K562 (cell line): ENCODE data around the gene VPS18. TPM values are rescaled to one million over a fixed set of nuclear protein-coding genes. Genes with fewer than 3 reads are reported as not detected.
A peak's percentile ranks its signal among the peaks of the same experiment; 100 is the strongest.

ENCODE experiments used
- ATAC-seq: fragments of 200-7000 bp; cut with Tn5 transposase; 3 replicates; pipeline ENCODE4 v1.9.1; 2020; ENCODE audit warnings: moderate library complexity
- BruUV-seq: library from RNA; stranded (reverse); fragments of 400-500 nt; replicated peaks from 2 replicates; lab custom pipeline; 2021; lab: Mats Ljungman, UMichigan
- CTCF ChIA-PET: fragments of 300-600 bp; formaldehyde crosslinking; extraction: SDS; loops from one replicate; lab custom pipeline; 2021; ENCODE audit warnings: low intra/inter-chr PET ratio; lab: Yijun Ruan, JAX
- POLR2A ChIA-PET: fragments of 300-600, 350-650 bp; sonication (Branson Sonifier 250); formaldehyde crosslinking; extraction: SDS; loops from one replicate; lab custom pipeline; 2021; ENCODE audit warnings: antibody characterized with exemption, inconsistent platforms; lab: Yijun Ruan, JAX
- DNase-seq, 4 experiments: peaks; one replicate each; pipeline versions ENCODE4 v3.0.0 to v3.0.0-alpha.2; 2011 to 2018; ENCODE audit warnings: low spot score in 3 of 4, mixed read lengths in 3 of 4; ENCODE audit errors: extremely low read depth in 1 of 4
- FAIRE-seq: peaks from 2 replicates; lab custom pipeline; 2011; peaks lifted over from hg19 to GRCh38; lab: Jason Lieb, UNC
- H2AFZ ChIP-seq: 2 replicates; pipeline ENCODE4 v1.6.0; 2011; ENCODE audit warnings: low read depth, low read length, control low read depth, inconsistent platforms
- H3K27ac ChIP-seq: fragments of 200-600 bp; 3 replicates; pipeline ENCODE4 v1.8.0; 2011; ENCODE audit warnings: low read depth, mild to moderate bottlenecking, control low read depth, inconsistent platforms, low read length, moderate library complexity, mixed read lengths; ENCODE audit errors: extremely low read depth
- H3K27me3 ChIP-seq, 2 experiments: fragments of 300-600 bp in 1 of 2; 2 replicates in 1 of 2; 3 replicates in 1 of 2; pipeline versions ENCODE4 v1.6.0 to v1.8.0; 2011; ENCODE audit warnings: inconsistent platforms in 2 of 2, low read length in 2 of 2, mild to moderate bottlenecking in 1 of 2, mixed read lengths in 1 of 2, moderate library complexity in 1 of 2; ENCODE audit not compliant: control insufficient read depth in 2 of 2, insufficient read depth in 2 of 2
- H3K36me3 ChIP-seq: fragments of 300-600 bp; 3 replicates; pipeline ENCODE4 v1.8.0; 2011; ENCODE audit warnings: mild to moderate bottlenecking, low read length, inconsistent platforms; ENCODE audit not compliant: control insufficient read depth, insufficient read depth
- H3K4me1 ChIP-seq, 2 experiments: fragments of 200-600 bp in 1 of 2; replicated peaks in 1 of 2; 2 replicates in 1 of 2; 3 replicates in 1 of 2; pipeline versions ENCODE4 v1.5.1 to v1.8.0; 2011; ENCODE audit warnings: inconsistent platforms in 2 of 2, low read length in 2 of 2, mild to moderate bottlenecking in 1 of 2, mixed read lengths in 1 of 2, moderate library complexity in 1 of 2; ENCODE audit not compliant: control insufficient read depth in 2 of 2, insufficient read depth in 2 of 2
- H3K4me2 ChIP-seq: 2 replicates; pipeline ENCODE4 v1.6.1; 2011; ENCODE audit warnings: low read length, control low read depth, inconsistent platforms, mixed read lengths; ENCODE audit not compliant: insufficient read depth
- H3K4me3 ChIP-seq: fragments of 200-600 bp; sonication (generic), shearing (Covaris generic); 2 replicates; pipeline ENCODE4 v1.5.1; 2016; ENCODE audit warnings: control low read depth, inconsistent platforms
- H3K79me2 ChIP-seq: fragments of 200-600 bp; 3 replicates; pipeline ENCODE4 v1.8.0; 2011; ENCODE audit warnings: low read length, inconsistent platforms; ENCODE audit not compliant: control insufficient read depth, insufficient read depth
- H3K9ac ChIP-seq, 2 experiments: 2 replicates each; pipeline versions ENCODE4 v1.6.0 to v1.6.1; 2011; ENCODE audit warnings: low read depth in 2 of 2, low read length in 2 of 2, control low read depth in 1 of 2, inconsistent platforms in 1 of 2, mild to moderate bottlenecking in 1 of 2, mixed read lengths in 1 of 2; ENCODE audit not compliant: insufficient read depth in 1 of 2
- H3K9me1 ChIP-seq: one replicate; pipeline ENCODE4 v1.6.0; 2011; ENCODE audit warnings: inconsistent platforms, mild to moderate bottlenecking, low read length, moderate library complexity; ENCODE audit not compliant: control insufficient read depth, insufficient read depth
- H3K9me3 ChIP-seq: replicated peaks from 2 replicates; pipeline ENCODE4 v1.5.1; 2011; ENCODE audit warnings: low read depth, low read length, inconsistent platforms; ENCODE audit not compliant: control insufficient read depth, insufficient read depth
- H4K20me1 ChIP-seq: replicated peaks from 2 replicates; pipeline ENCODE4 v1.6.1; 2011; ENCODE audit warnings: low read length, inconsistent platforms, mixed read lengths; ENCODE audit not compliant: control insufficient read depth, insufficient read depth
- CREM ChIP-seq: IDR thresholded peaks from 2 replicates; pipeline ENCODE4 v1.6.1; 2014; ENCODE audit warnings: antibody characterized with exemption, low read depth
- KLF1 ChIP-seq: fragments of 450-650 bp; IDR thresholded peaks from 2 replicates; pipeline ENCODE4 v1.6.1; 2016; ENCODE audit warnings: missing genetic modification characterization, missing compliant biosample characterization
- KLF16 ChIP-seq: IDR thresholded peaks from 2 replicates; pipeline ENCODE4 v1.6.1; 2016; ENCODE audit warnings: antibody characterized with exemption
- PURB ChIP-seq: sonication (generic); formaldehyde crosslinking; IDR thresholded peaks from 2 replicates; pipeline ENCODE4 v1.9.0; 2021; ENCODE audit warnings: low read depth, mild to moderate bottlenecking, missing genetic modification reagents
- RCOR1 ChIP-seq, 2 experiments: IDR thresholded peaks; 2 replicates each; pipeline ENCODE4 v1.6.1; 2012; ENCODE audit warnings: low read depth in 2 of 2, low read length in 2 of 2, borderline replicate concordance in 1 of 2, improper control_type of control experiment in 1 of 2
- STAG1 ChIP-seq: sonication (generic); formaldehyde crosslinking; IDR thresholded peaks from 2 replicates; pipeline ENCODE4 v1.5.0; 2020; ENCODE audit warnings: missing genetic modification reagents, borderline replicate concordance
- WGBS: fragments of 100-300 bp; shearing (Covaris generic); methylation state at CpG from one replicate; pipeline ENCODE4 v1.1.6; 2016; ENCODE audit warnings: low coverage, mixed read lengths; ENCODE audit not compliant: insufficient coverage; ENCODE audit errors: missing lambda C conversion rate; 5-methylcytosine and 5-hydroxymethylcytosine counted together
- in situ Hi-C: fragments of 300-500 bp; cut with MboI; formaldehyde crosslinking; loops from 4 replicates; pipeline ENCODE4 v1.15.0; 2018; ENCODE audit warnings: inconsistent platforms, mixed read lengths
- intact Hi-C: fragments of 100-400 bp; cut with micrococcal nuclease; formaldehyde crosslinking; loops from 2 replicates; pipeline ENCODE4 v1.14.2; 2022
- polyA plus RNA-seq, 8 experiments: library from polyadenylated mRNA; depleted of rRNA in 4 of 8; stranded (reverse) in 5 of 8; unstranded in 3 of 8; fragments of >200 nt; fragmentation: Nextera tagmentation in 2 of 8; fragmentation: Illumina TruSeq in 1 of 8; extraction: Ambion mirVana in 2 of 8; extraction: Trizol in 1 of 8; gene quantifications; 2 replicates each; pipeline versions ENCODE4 v1.2.1 to v1.2.3, GENCODE V29; 2011 to 2014; ENCODE audit warnings: inconsistent platforms in 1 of 8, missing spikeins in 1 of 8
- total RNA-seq, 7 experiments: library from RNA; depleted of rRNA in 6 of 7; stranded (reverse); fragments of >200 nt in 6 of 7; fragmentation: Illumina TruSeq in 2 of 7; extraction: Trizol in 2 of 7; gene quantifications; 2 replicates each; pipeline versions ENCODE4 v1.2.1 to v1.2.3, GENCODE V29; 2011 to 2021; ENCODE audit warnings: low replicate concordance in 1 of 7
- TF ChIP-seq, protein P1 (sequence below): fragments of 200-800 bp; sonication (Bioruptor generic); IDR thresholded peaks from 2 replicates; pipeline ENCODE4 v1.6.1; 2017; ENCODE audit warnings: missing genetic modification characterization, missing compliant biosample characterization
- TF ChIP-seq, protein P2 (sequence below): fragments of 450-650 bp; IDR thresholded peaks from 2 replicates; pipeline ENCODE4 v1.6.1; 2018; ENCODE audit not compliant: partially characterized antibody
- TF ChIP-seq, protein P3 (sequence below), 2 experiments: fragments of 450-650 bp in 1 of 2; sonication (generic) in 1 of 2; formaldehyde crosslinking in 1 of 2; IDR thresholded peaks in 1 of 2; conservative IDR thresholded peaks in 1 of 2; 2 replicates each; pipeline versions ENCODE4 v1.6.1 to v1.8.1; 2016 to 2023; ENCODE audit warnings: mild to moderate bottlenecking in 2 of 2, moderate library complexity in 2 of 2, inconsistent platforms in 1 of 2, missing genetic modification reagents in 1 of 2
- TF ChIP-seq, protein P4 (sequence below): fragments of 450-650 bp; formaldehyde crosslinking; IDR thresholded peaks from 2 replicates; pipeline ENCODE4 v1.4.0; 2020; ENCODE audit warnings: mild to moderate bottlenecking, moderate library complexity

Gene VPS18
- total and polyA plus RNA-seq, 9 of the 15 experiments (the other 6 are each of a cell fraction or from before 2014, with no cell fraction given), result 0.73 to 19.9 (median 8.5) TPM

DNA sequence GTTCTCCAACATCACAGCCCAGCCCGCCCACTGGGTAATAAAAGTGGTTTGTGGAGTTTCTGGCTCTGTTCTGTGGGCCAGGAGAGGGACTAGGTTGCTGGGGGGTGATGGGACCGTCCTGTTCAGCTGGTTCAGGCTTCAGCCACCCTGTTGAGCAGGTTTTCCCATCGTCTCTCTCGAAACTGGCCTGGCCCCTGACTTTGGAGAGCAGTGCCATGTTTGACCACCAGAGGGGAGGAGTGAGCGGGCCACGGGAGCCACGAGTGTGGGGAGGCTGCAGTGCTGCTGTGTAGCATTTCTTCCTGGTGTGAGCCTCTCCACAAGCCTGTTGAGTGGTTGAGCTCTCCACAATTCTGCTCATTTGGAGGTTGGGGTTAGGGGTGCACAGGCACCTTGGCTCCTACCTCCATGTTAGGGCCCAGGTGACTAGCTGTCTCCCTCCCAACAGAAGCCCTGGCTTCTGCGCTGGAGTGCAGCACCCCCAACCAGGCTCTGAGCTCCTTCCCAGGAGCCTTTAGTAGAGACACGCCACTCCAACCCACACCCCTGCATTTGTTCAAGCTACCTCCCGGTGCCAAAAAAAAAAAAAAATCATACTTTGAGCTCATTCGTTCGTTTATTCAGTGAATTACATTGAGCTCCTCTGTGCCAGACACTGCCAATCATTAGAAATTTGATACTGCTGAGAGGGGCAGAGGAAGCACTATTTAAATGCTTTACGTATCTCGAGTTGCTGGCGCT lies 36.5 kb upstream of the VPS18 start:
- intact Hi-C loops, result loop anchor here (1.0 to 10.0 kb wide), 3 partner anchors 37 to 183 kb away; partner anchors contain the start of gene VPS18
- WGBS, result 20% methylated on average over 15 of the region's 15 CpGs
- Histone ChIP-seq H3K4me3 (no peak overlapping the region), H3K9ac (peak overlapping the region in 1 of 2 experiments; percentile 88; a peak in 2 of 4 replicates), H3K79me2 (no peaks in the 10 kb centered on the region), H2AFZ (peak overlapping the region; percentile 95), H3K36me3 (no peaks in the 10 kb centered on the region), H3K27ac (no peak overlapping the region), H3K4me1 (peaks cover 16 to 25% of the 10 kb centered on the region in 2 experiments; a peak in 4 of 5 replicates), H3K9me3 (no peaks in the 10 kb centered on the region), H3K27me3 (no peaks in the 10 kb centered on the region; a peak in 1 of 5 replicates), H4K20me1 (no peaks in the 10 kb centered on the region), H3K9me1 (no peaks in the 10 kb centered on the region), H3K4me2 (peak overlapping the region; percentile 9; the same call in 1 of the 2 replicates)
- CTCF ChIA-PET, result interaction anchor here (0.6 to 6.2 kb wide), 6 partner anchors 16 to 931 kb away, joined by 3 to 75 read pairs (median 4); partner anchors contain the start of genes RHOV and VPS18
- in situ Hi-C loops, result loop anchor here (5.0 kb wide), 1 partner anchor 35 kb away; the partner anchor contains the start of gene VPS18
- POLR2A ChIA-PET, result interaction anchor here (0.6 to 8.2 kb wide), 9 partner anchors 10 to 290 kb away, joined by 3 to 72 read pairs (median 3); partner anchors contain the start of genes CHAC1, RHOV and VPS18
- DNase-seq, result peak; percentile 83 to 89 (median 84)
- BruUV-seq, result no TSS peak
- ATAC-seq, result peak; percentile 92
- FAIRE-seq, result peak; percentile 89
- TF ChIP-seq RCOR1 (IDR thresholded peaks at IDR 0.05; ENCODE audit: borderline replicate concordance in 1 of 2, low read depth in 2 of 2, low read length in 2 of 2) (peak in 1 of 2 experiments; percentile 48; a peak in 1 of 4 replicates), KLF16 (peak; percentile 64; the same call in 1 of the 2 replicates), STAG1 (CRISPR knock-in tag) (peak; percentile 46; the same call in 1 of the 2 replicates), PURB (no peak), KLF1 (no peak), CREM (peak; percentile 40)
- TF ChIP-seq, protein P1, sequence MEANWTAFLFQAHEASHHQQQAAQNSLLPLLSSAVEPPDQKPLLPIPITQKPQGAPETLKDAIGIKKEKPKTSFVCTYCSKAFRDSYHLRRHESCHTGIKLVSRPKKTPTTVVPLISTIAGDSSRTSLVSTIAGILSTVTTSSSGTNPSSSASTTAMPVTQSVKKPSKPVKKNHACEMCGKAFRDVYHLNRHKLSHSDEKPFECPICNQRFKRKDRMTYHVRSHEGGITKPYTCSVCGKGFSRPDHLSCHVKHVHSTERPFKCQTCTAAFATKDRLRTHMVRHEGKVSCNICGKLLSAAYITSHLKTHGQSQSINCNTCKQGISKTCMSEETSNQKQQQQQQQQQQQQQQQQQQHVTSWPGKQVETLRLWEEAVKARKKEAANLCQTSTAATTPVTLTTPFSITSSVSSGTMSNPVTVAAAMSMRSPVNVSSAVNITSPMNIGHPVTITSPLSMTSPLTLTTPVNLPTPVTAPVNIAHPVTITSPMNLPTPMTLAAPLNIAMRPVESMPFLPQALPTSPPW (CRISPR knock-in tag), result peak; percentile 29; the same call in 1 of the 2 replicates
- TF ChIP-seq, protein P2, sequence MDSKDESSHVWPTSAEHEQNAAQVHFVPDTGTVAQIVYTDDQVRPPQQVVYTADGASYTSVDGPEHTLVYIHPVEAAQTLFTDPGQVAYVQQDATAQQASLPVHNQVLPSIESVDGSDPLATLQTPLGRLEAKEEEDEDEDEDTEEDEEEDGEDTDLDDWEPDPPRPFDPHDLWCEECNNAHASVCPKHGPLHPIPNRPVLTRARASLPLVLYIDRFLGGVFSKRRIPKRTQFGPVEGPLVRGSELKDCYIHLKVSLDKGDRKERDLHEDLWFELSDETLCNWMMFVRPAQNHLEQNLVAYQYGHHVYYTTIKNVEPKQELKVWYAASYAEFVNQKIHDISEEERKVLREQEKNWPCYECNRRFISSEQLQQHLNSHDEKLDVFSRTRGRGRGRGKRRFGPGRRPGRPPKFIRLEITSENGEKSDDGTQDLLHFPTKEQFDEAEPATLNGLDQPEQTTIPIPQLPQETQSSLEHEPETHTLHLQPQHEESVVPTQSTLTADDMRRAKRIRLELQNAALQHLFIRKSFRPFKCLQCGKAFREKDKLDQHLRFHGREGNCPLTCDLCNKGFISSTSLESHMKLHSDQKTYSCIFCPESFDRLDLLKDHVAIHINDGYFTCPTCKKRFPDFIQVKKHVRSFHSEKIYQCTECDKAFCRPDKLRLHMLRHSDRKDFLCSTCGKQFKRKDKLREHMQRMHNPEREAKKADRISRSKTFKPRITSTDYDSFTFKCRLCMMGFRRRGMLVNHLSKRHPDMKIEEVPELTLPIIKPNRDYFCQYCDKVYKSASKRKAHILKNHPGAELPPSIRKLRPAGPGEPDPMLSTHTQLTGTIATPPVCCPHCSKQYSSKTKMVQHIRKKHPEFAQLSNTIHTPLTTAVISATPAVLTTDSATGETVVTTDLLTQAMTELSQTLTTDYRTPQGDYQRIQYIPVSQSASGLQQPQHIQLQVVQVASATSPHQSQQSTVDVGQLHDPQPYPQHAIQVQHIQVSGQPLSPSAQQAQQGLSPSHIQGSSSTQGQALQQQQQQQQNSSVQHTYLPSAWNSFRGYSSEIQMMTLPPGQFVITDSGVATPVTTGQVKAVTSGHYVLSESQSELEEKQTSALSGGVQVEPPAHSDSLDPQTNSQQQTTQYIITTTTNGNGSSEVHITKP, result peak; percentile 33
- TF ChIP-seq, protein P3, sequence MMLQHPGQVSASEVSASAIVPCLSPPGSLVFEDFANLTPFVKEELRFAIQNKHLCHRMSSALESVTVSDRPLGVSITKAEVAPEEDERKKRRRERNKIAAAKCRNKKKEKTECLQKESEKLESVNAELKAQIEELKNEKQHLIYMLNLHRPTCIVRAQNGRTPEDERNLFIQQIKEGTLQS (IDR thresholded peaks at IDR 0.05), result no peak
- TF ChIP-seq, protein P3 (CRISPR knock-in tag; conservative IDR thresholded peaks at IDR 0.05), result 0 out of 2 replicates have a peak, but pooled peaks have one; percentile 49
- TF ChIP-seq, protein P4, sequence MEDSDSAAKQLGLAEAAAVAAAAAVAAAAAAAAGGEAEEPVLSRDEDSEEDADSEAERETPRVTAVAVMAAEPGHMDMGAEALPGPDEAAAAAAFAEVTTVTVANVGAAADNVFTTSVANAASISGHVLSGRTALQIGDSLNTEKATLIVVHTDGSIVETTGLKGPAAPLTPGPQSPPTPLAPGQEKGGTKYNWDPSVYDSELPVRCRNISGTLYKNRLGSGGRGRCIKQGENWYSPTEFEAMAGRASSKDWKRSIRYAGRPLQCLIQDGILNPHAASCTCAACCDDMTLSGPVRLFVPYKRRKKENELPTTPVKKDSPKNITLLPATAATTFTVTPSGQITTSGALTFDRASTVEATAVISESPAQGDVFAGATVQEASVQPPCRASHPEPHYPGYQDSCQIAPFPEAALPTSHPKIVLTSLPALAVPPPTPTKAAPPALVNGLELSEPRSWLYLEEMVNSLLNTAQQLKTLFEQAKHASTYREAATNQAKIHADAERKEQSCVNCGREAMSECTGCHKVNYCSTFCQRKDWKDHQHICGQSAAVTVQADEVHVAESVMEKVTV (CRISPR knock-in tag), result peak; percentile 73
